Keratinocyte (primary cell): ENCODE data around the gene RDH5. TPM values are rescaled to one million over a fixed set of nuclear protein-coding genes. Genes with fewer than 3 reads are reported as not detected.

Experiments
- DNase-seq: peaks from one replicate; pipeline ENCODE4 v3.0.0-alpha.2; 2011; ENCODE audit warnings: low read depth, missing footprints, low spot score
- FAIRE-seq: peaks from 2 replicates; lab custom pipeline; 2011; peaks lifted over from hg19 to GRCh38; lab: Jason Lieb, UNC
- H2AFZ ChIP-seq: 2 replicates; pipeline ENCODE4 v1.6.0; 2012; ENCODE audit warnings: low read length, control low read depth, inconsistent platforms; ENCODE audit not compliant: control insufficient read depth
- H3K27ac ChIP-seq: 2 replicates; pipeline ENCODE4 v1.5.1; 2011; ENCODE audit warnings: low read length; ENCODE audit not compliant: control insufficient read depth, insufficient read depth
- H3K27me3 ChIP-seq: 3 replicates; pipeline ENCODE4 v1.6.0; 2011; ENCODE audit warnings: low read length; ENCODE audit not compliant: control insufficient read depth, insufficient read depth; ENCODE audit errors: extremely low read depth
- H3K36me3 ChIP-seq, 2 experiments: 2 replicates in 1 of 2; 3 replicates in 1 of 2; pipeline ENCODE4 v1.5.1; 2011; ENCODE audit warnings: low read length in 2 of 2, mild to moderate bottlenecking in 1 of 2; ENCODE audit not compliant: control insufficient read depth in 2 of 2, insufficient read depth in 2 of 2; ENCODE audit errors: extremely low read depth in 1 of 2
- H3K4me1 ChIP-seq: 3 replicates; pipeline ENCODE4 v1.5.1; 2011; ENCODE audit warnings: low read length; ENCODE audit not compliant: control insufficient read depth, insufficient read depth; ENCODE audit errors: extremely low read depth
- H3K4me2 ChIP-seq: 3 replicates; pipeline ENCODE4 v1.6.0; 2011; ENCODE audit warnings: low read depth, low read length; ENCODE audit not compliant: control insufficient read depth, insufficient read depth; ENCODE audit errors: extremely low read depth
- H3K4me3 ChIP-seq, 3 experiments: fragments of 200-600 bp in 1 of 3; sonication (generic) in 1 of 3; 2 replicates in 2 of 3; 3 replicates in 1 of 3; pipeline ENCODE4 v1.5.1; 2011 to 2016; ENCODE audit warnings: low read length in 3 of 3, mild to moderate bottlenecking in 3 of 3, control low read depth in 2 of 3, inconsistent platforms in 1 of 3, low read depth in 1 of 3, mixed read lengths in 1 of 3, mixed run types in 1 of 3, moderate library complexity in 1 of 3; ENCODE audit not compliant: control insufficient read depth in 2 of 3, insufficient read depth in 2 of 3; ENCODE audit errors: extremely low read depth in 1 of 3
- H3K79me2 ChIP-seq: 2 replicates; pipeline ENCODE4 v1.6.0; 2012; ENCODE audit warnings: low read length; ENCODE audit not compliant: control insufficient read depth, insufficient read depth
- H3K9ac ChIP-seq: 3 replicates; pipeline ENCODE4 v1.6.0; 2011; ENCODE audit warnings: low read length; ENCODE audit not compliant: control insufficient read depth, insufficient read depth; ENCODE audit errors: extremely low read depth
- H3K9me1 ChIP-seq: 3 replicates; pipeline ENCODE4 v1.6.0; 2011; ENCODE audit warnings: low read length; ENCODE audit not compliant: control insufficient read depth, insufficient read depth; ENCODE audit errors: extremely low read depth
- H3K9me3 ChIP-seq: 2 replicates; pipeline ENCODE4 v1.5.1; 2012; ENCODE audit warnings: low read depth, low read length; ENCODE audit not compliant: control insufficient read depth
- H4K20me1 ChIP-seq: 3 replicates; pipeline ENCODE4 v1.6.0; 2011; ENCODE audit warnings: low read length; ENCODE audit not compliant: control insufficient read depth, insufficient read depth; ENCODE audit errors: extremely low read depth
- CTCF ChIP-seq, 3 experiments: IDR thresholded peaks in 1 of 3; conservative IDR thresholded peaks in 1 of 3; optimal IDR thresholded peaks in 1 of 3; 2 replicates in 2 of 3; 3 replicates in 1 of 3; pipeline versions ENCODE3 to v1.5.1; 2011; ENCODE audit warnings: low read length in 3 of 3, mild to moderate bottlenecking in 3 of 3, moderate library complexity in 2 of 3, control low read depth in 1 of 3, inconsistent platforms in 1 of 3; ENCODE audit not compliant: insufficient read depth in 2 of 3; ENCODE audit errors: extremely low read depth in 1 of 3
- EZH2 ChIP-seq: IDR thresholded peaks from one replicate; pipeline ENCODE4 v1.6.1; 2012; ENCODE audit warnings: inconsistent platforms, mild to moderate bottlenecking, low read length, moderate library complexity
- dilution Hi-C: fragments of 300-500 bp; cut with MboI; formaldehyde crosslinking; loops from one replicate; pipeline ENCODE4 v1.7.0; 2020; ENCODE audit warnings: low sequenced_read_pairs; ENCODE audit not compliant: extremely low pct_ligation_motif_present
- polyA plus RNA-seq, 5 experiments: library from polyadenylated mRNA; depleted of rRNA in 3 of 5; stranded (reverse) in 3 of 5; stranded (forward) in 1 of 5; unstranded in 1 of 5; fragments of >200 nt; gene quantifications; 1 replicate in 1 of 5; 2 replicates in 3 of 5; 3 replicates in 1 of 5; pipeline versions ENCODE4 v1.2.1 to v1.2.3, GENCODE V29; 2011 to 2012; ENCODE audit warnings: missing spikeins in 2 of 5, low read depth in 1 of 5, low replicate concordance in 1 of 5

RDH5 gene
- polyA plus RNA-seq, 1 donor (not counting 4 experiments of a cell fraction or from before 2014, with no cell fraction given), result 1.2 TPM

GRCh38 chr12:55743406-55744339 lies 23.5 kb downstream of the RDH5 start:
- peak overlapping the region; percentile 89 for H3K4me2 ChIP-seq
- TF ChIP-seq CTCF (optimal IDR thresholded peaks at IDR 0.05 in 1 of 3, IDR thresholded peaks at IDR 0.05 in 1 of 3, conservative IDR thresholded peaks at IDR 0.05 in 1 of 3; ENCODE audit: extremely low read depth in 1 of 3, insufficient read depth in 2 of 3, low read length in 3 of 3) (peak in 2 of 3 experiments; percentile 20 to 37), EZH2 (no peak)
- no peaks in the 10 kb centered on the region for H3K9me3 ChIP-seq
- H3K36me3 ChIP-seq, result peaks cover 0 to 1% of the 10 kb centered on the region in 2 experiments
- no peaks in the 10 kb centered on the region for H4K20me1 ChIP-seq
- H3K27me3 ChIP-seq, result no peaks in the 10 kb centered on the region
- H3K9me1 ChIP-seq, result no peaks in the 10 kb centered on the region
- FAIRE-seq (no peak), DNase-seq (no peak)
- H3K27ac ChIP-seq, result no peak overlapping the region
- dilution Hi-C loops, result no loop called here
- peak overlapping the region; percentile 57 to 74 (median 72) for H3K4me3 ChIP-seq
- H3K79me2 ChIP-seq, result no peaks in the 10 kb centered on the region
- peak overlapping the region; percentile 85 for H2AFZ ChIP-seq
- H3K4me1 ChIP-seq, result peaks cover 8% of the 10 kb centered on the region
- H3K9ac ChIP-seq, result no peak overlapping the region

GRCh38 chr12:55744340-55745030 lies 24.3 kb downstream of the RDH5 start:
- Histone ChIP-seq H4K20me1 (no peaks in the 10 kb centered on the region), H3K4me3 (peak overlapping the region; percentile 57 to 74 (median 72)), H3K9ac (no peak overlapping the region), H3K79me2 (no peaks in the 10 kb centered on the region), H3K4me2 (peak overlapping the region; percentile 89), H3K4me1 (peaks cover 8% of the 10 kb centered on the region), H3K27me3 (no peaks in the 10 kb centered on the region), H3K27ac (no peak overlapping the region), H3K9me3 (no peaks in the 10 kb centered on the region), H2AFZ (no peak overlapping the region), H3K36me3 (peaks cover 0 to 1% of the 10 kb centered on the region in 2 experiments), H3K9me1 (no peaks in the 10 kb centered on the region)
- FAIRE-seq, result peak; percentile 9
- no peak for DNase-seq
- dilution Hi-C loops, result no loop called here
- no peak for TF ChIP-seq CTCF (optimal IDR thresholded peaks at IDR 0.05 in 1 of 3, IDR thresholded peaks at IDR 0.05 in 1 of 3, conservative IDR thresholded peaks at IDR 0.05 in 1 of 3; ENCODE audit: extremely low read depth in 1 of 3, insufficient read depth in 2 of 3, low read length in 3 of 3)
- TF ChIP-seq EZH2, result no peak
